Measurements from ENCODE around the gene PPP1R3F. TPM values are rescaled to one million over a fixed set of nuclear protein-coding genes. Genes with fewer than 3 reads are reported as not detected.
A peak's percentile ranks its signal among the peaks of the same experiment; 100 is the strongest.

The PPP1R3F gene
- total RNA-seq, 1 donor from 2014 or later: 16.1 TPM

GRCh38 chrX:49270249-49270921 is 792 bp downstream of the PPP1R3F start:
- Mint-ChIP-seq H3K36me3 (ENCODE audit: unreplicated experiment) (no peaks in the 10 kb centered on the region), H3K9me3 (ENCODE audit: unreplicated experiment) (peaks cover 14% of the 10 kb centered on the region), H3K27me3 (ENCODE audit: unreplicated experiment) (peaks cover 9% of the 10 kb centered on the region), H3K4me1 (ENCODE audit: low read depth, unreplicated experiment) (peaks cover 21% of the 10 kb centered on the region), H3K4me3 (ENCODE audit: unreplicated experiment) (peak overlapping the region; percentile 65), H3K27ac (ENCODE audit: unreplicated experiment) (no peak overlapping the region)
- DNase-seq: peak; percentile 20
- TF ChIP-seq CTCF (IDR thresholded peaks at IDR 0.05; ENCODE audit: partially characterized antibody, unreplicated experiment): no peak

GRCh38 chrX:49271341-49271740 is 1.7 kb downstream of the PPP1R3F start:
- peaks cover 9% of the 10 kb centered on the region for H3K27me3 Mint-ChIP-seq (ENCODE audit: unreplicated experiment)
- H3K9me3 Mint-ChIP-seq (ENCODE audit: unreplicated experiment): peaks cover 14% of the 10 kb centered on the region
- DNase-seq: no peak
- H3K4me1 Mint-ChIP-seq (ENCODE audit: low read depth, unreplicated experiment): peaks cover 21% of the 10 kb centered on the region
- H3K36me3 Mint-ChIP-seq (ENCODE audit: unreplicated experiment): no peaks in the 10 kb centered on the region
- H3K4me3 Mint-ChIP-seq (ENCODE audit: unreplicated experiment): peak overlapping the region; percentile 65
- H3K27ac Mint-ChIP-seq (ENCODE audit: unreplicated experiment): peak overlapping the region; percentile 52
- TF ChIP-seq CTCF (IDR thresholded peaks at IDR 0.05; ENCODE audit: partially characterized antibody, unreplicated experiment): no peak

- H3K9me3 Mint-ChIP-seq (ENCODE audit: unreplicated experiment): peaks cover 11% of the 10 kb centered on the region
- no peaks in the 10 kb centered on the region for H3K36me3 Mint-ChIP-seq (ENCODE audit: unreplicated experiment)
- H3K4me1 Mint-ChIP-seq (ENCODE audit: low read depth, unreplicated experiment): peaks cover 13% of the 10 kb centered on the region
Observed at GRCh38 chrX:49272421-49272820, 2.8 kb downstream of the PPP1R3F start.

GRCh38 chrX:49273181-49273727 is 3.7 kb downstream of the PPP1R3F start:
- Mint-ChIP-seq H3K4me3 (ENCODE audit: unreplicated experiment) (peak overlapping the region; percentile 22), H3K9me3 (ENCODE audit: unreplicated experiment) (peaks cover 11% of the 10 kb centered on the region), H3K36me3 (ENCODE audit: unreplicated experiment) (no peaks in the 10 kb centered on the region), H3K4me1 (ENCODE audit: low read depth, unreplicated experiment) (peaks cover 10% of the 10 kb centered on the region), H3K27me3 (ENCODE audit: unreplicated experiment) (peaks cover 9% of the 10 kb centered on the region), H3K27ac (ENCODE audit: unreplicated experiment) (no peak overlapping the region)
- no peak for TF ChIP-seq CTCF (IDR thresholded peaks at IDR 0.05; ENCODE audit: partially characterized antibody, unreplicated experiment)
- DNase-seq: no peak

More at GRCh38 chrX:49272421-49272820, 2.8 kb downstream of the PPP1R3F start:
- Mint-ChIP-seq H3K27ac (ENCODE audit: unreplicated experiment) (no peak overlapping the region), H3K27me3 (ENCODE audit: unreplicated experiment) (peaks cover 9% of the 10 kb centered on the region), H3K4me3 (ENCODE audit: unreplicated experiment) (peak overlapping the region; percentile 34)
- TF ChIP-seq CTCF (IDR thresholded peaks at IDR 0.05; ENCODE audit: partially characterized antibody, unreplicated experiment): no peak
- no peak for DNase-seq

GRCh38 chrX:49276207-49276606 is 6.6 kb downstream of the PPP1R3F start:
- no peak overlapping the region for H3K4me3 Mint-ChIP-seq (ENCODE audit: unreplicated experiment)
- peaks cover 3% of the 10 kb centered on the region for H3K27me3 Mint-ChIP-seq (ENCODE audit: unreplicated experiment)
- no peaks in the 10 kb centered on the region for H3K36me3 Mint-ChIP-seq (ENCODE audit: unreplicated experiment)
- H3K4me1 Mint-ChIP-seq (ENCODE audit: low read depth, unreplicated experiment): peaks cover 8% of the 10 kb centered on the region
- no peak overlapping the region for H3K27ac Mint-ChIP-seq (ENCODE audit: unreplicated experiment)
- peaks cover 2% of the 10 kb centered on the region for H3K9me3 Mint-ChIP-seq (ENCODE audit: unreplicated experiment)
- no peak for DNase-seq
- TF ChIP-seq CTCF (IDR thresholded peaks at IDR 0.05; ENCODE audit: partially characterized antibody, unreplicated experiment): no peak

All from glutamatergic neuron (in vitro differentiated cells).